CD4-positive, CD25-positive, alpha-beta regulatory T cell (primary cell): ENCODE results near the gene FBXW11. TPM values are rescaled to one million over a fixed set of nuclear protein-coding genes. Genes with fewer than 3 reads are reported as not detected.

ENCODE experiments used
- ATAC-seq, 2 donors: fragments of 150-1000 bp; cut with Tn5 transposase; one replicate each; pipeline ENCODE4 v1.10.0; 2021; ENCODE audit warnings: low read depth in 2 of 2, moderate number of reproducible peaks in 2 of 2, moderate library complexity in 1 of 2
- DNase-seq, 3 donors: peaks; one replicate each; pipeline versions ENCODE4 v3.0.0 to v3.0.0-alpha.2; 2012 to 2022; ENCODE audit warnings: mixed read lengths in 1 of 3
- H3K27ac ChIP-seq: one replicate; pipeline ENCODE4 v1.7.0; 2013; ENCODE audit warnings: mild to moderate bottlenecking, low read length; ENCODE audit not compliant: insufficient read depth, poor library complexity, severe bottlenecking
- H3K27me3 ChIP-seq: one replicate; pipeline ENCODE4 v1.7.0; 2013; ENCODE audit warnings: low read length; ENCODE audit not compliant: control insufficient read depth, insufficient read depth
- H3K36me3 ChIP-seq: one replicate; pipeline ENCODE4 v1.7.0; 2013; ENCODE audit warnings: mild to moderate bottlenecking, low read length, moderate library complexity; ENCODE audit not compliant: control insufficient read depth, insufficient read depth
- H3K4me1 ChIP-seq: 2 replicates; pipeline ENCODE4 v1.7.0; 2013; ENCODE audit warnings: mild to moderate bottlenecking, low read length; ENCODE audit not compliant: insufficient read depth, control insufficient read depth, poor library complexity, severe bottlenecking
- H3K4me3 ChIP-seq: one replicate; pipeline ENCODE4 v1.7.0; 2013; ENCODE audit warnings: low read depth, mild to moderate bottlenecking, low read length, moderate library complexity
- H3K9me3 ChIP-seq, 2 experiments: 1 replicate in 1 of 2; 2 replicates in 1 of 2; pipeline ENCODE4 v1.7.0; 2013; ENCODE audit warnings: low read length in 2 of 2, mild to moderate bottlenecking in 1 of 2, moderate library complexity in 1 of 2; ENCODE audit not compliant: control insufficient read depth in 2 of 2
- H3K27ac Mint-ChIP-seq, 3 donors: one replicate each; pipeline ENCODE4 v1.8.0; 2020 to 2022; ENCODE audit warnings: mild to moderate bottlenecking in 3 of 3, mixed read lengths in 3 of 3, moderate library complexity in 2 of 3
- H3K27me3 Mint-ChIP-seq: one replicate; pipeline ENCODE4 v1.8.0; 2022; ENCODE audit warnings: mild to moderate bottlenecking, mixed read lengths
- H3K36me3 Mint-ChIP-seq: one replicate; pipeline ENCODE4 v1.8.0; 2020; ENCODE audit warnings: mixed read lengths
- H3K4me1 Mint-ChIP-seq, 4 donors: one replicate each; pipeline ENCODE4 v1.8.0; 2020 to 2022; ENCODE audit warnings: mixed read lengths in 4 of 4, mild to moderate bottlenecking in 1 of 4
- H3K4me3 Mint-ChIP-seq, 4 donors: one replicate each; pipeline ENCODE4 v1.8.0; 2020 to 2022; ENCODE audit warnings: mild to moderate bottlenecking in 4 of 4, mixed read lengths in 4 of 4, moderate library complexity in 3 of 4
- H3K9me3 Mint-ChIP-seq, 7 donors: one replicate each; pipeline ENCODE4 v1.8.0; 2020 to 2022; ENCODE audit warnings: mixed read lengths in 7 of 7, mild to moderate bottlenecking in 3 of 7, moderate library complexity in 2 of 7
- polyA plus RNA-seq, 4 donors: library from polyadenylated mRNA; unstranded; fragments of 300-500 nt; fragmentation: Illumina TruSeq; gene quantifications; one replicate each; pipeline ENCODE4 v1.2.3, GENCODE V29; 2021
- total RNA-seq: library from RNA; stranded (reverse); gene quantifications from one replicate; pipeline ENCODE4 v1.2.3, GENCODE V29; 2022

The FBXW11 gene
- total and polyA plus RNA-seq, 5 donors from 2014 or later: 20.6 to 40.7 (median 25.8) TPM

DNA sequence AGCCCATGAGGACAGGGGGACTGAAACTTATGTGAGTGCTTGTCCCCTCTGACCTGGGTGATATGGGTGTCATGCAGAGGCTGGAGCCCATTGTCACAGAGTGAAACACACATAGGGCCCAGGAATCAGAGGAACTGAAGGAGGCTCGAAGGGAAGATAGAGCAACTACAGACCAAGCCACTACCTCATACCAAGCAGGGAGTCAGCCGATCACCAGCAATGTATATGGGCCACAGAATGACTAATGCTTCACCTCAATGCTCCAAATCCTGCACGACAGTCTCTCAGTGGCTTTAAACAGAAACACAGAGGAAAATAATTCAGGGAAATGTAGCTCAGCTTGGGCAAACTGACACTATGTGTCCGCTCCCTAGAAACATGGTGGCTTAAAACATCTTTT, 8.9 kb upstream of the FBXW11 start:
- H3K27ac ChIP-seq: no peak overlapping the region
- ATAC-seq: no peak
- no peak overlapping the region for H3K4me3 ChIP-seq
- H3K9me3 ChIP-seq: no peaks in the 10 kb centered on the region
- no peak for DNase-seq
- Mint-ChIP-seq H3K36me3 (peaks cover 3% of the 10 kb centered on the region), H3K4me3 (no peak overlapping the region), H3K27me3 (no peaks in the 10 kb centered on the region), H3K27ac (peak overlapping the region in 1 of 3 donors; percentile 2), H3K9me3 (no peaks in the 10 kb centered on the region), H3K4me1 (peaks cover 0 to under 1% (median 0%) of the 10 kb centered on the region in 4 donors)
- H3K27me3 ChIP-seq: no peaks in the 10 kb centered on the region
- no peaks in the 10 kb centered on the region for H3K4me1 ChIP-seq
- no peaks in the 10 kb centered on the region for H3K36me3 ChIP-seq

DNA sequence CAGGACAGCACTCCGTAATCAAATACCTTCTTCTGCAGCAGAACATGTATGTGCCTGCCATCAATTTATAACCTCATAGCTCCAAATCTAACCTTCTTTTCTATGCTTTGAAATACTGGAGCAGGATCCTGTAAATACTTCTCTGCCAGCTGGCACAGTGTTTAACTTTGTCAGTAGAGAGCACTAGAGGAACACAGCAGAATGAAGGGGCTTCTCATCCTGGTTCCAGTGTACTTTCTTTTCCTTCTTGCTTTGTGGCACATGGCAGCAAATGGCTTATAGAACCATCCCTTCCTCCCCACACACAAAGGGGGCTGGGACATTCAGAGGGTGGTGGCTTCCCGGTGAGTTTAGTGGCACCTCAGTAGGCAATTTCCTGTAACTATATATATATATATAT, 3.8 kb upstream of the FBXW11 start:
- no peaks in the 10 kb centered on the region for H3K27me3 ChIP-seq
- DNase-seq (no peak), ATAC-seq (no peak)
- H3K4me1 ChIP-seq: peaks cover 17% of the 10 kb centered on the region
- H3K27ac ChIP-seq: no peak overlapping the region
- H3K9me3 ChIP-seq: no peaks in the 10 kb centered on the region
- H3K4me3 Mint-ChIP-seq: peak overlapping the region in 1 of 4 donors; percentile 72
- no peak overlapping the region for H3K4me3 ChIP-seq
- no peak overlapping the region for H3K27ac Mint-ChIP-seq
- H3K36me3 Mint-ChIP-seq: peaks cover 3% of the 10 kb centered on the region
- peaks cover 5 to 35% (median 22%) of the 10 kb centered on the region in 4 donors for H3K4me1 Mint-ChIP-seq
- H3K27me3 Mint-ChIP-seq: peaks cover 4% of the 10 kb centered on the region
- no peaks in the 10 kb centered on the region for H3K36me3 ChIP-seq
- no peaks in the 10 kb centered on the region for H3K9me3 Mint-ChIP-seq

DNA sequence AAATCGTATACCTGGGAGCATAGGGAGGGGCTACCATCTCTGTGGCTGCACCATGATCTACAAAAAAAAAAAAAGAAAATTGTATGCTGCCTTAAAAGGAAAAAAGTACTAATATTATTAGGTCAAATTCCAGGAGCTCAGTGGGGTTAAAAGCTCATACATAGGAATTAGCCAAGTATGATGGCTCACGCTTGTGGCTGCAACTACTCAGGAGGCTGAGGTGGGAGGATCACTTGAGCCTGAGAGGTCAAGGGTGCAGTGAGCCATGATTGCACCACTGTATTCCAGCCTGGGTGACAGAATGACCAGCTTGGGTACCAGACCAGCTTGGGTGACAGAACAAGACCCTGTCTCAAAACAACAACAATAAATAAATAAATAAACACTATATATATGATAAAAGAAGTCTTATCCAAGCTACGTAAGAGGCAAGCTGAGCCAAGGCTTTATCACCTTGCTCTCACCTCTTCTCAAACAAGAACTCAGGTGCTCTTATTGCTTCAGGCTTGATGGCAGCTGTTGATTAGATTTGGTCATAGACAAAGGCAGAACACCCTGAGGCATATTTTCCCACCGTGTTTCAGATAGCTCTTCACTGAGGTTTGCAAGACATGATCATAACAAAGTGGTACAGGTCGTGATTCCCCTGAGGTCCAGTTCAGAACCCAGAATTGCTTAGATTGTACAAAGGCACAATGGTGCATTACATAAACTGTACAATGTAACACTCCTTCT, 3.3 kb upstream of the FBXW11 start:
- Histone ChIP-seq H3K4me3 (no peak overlapping the region), H3K27me3 (no peaks in the 10 kb centered on the region), H3K36me3 (no peaks in the 10 kb centered on the region), H3K27ac (no peak overlapping the region), H3K4me1 (peaks cover 23% of the 10 kb centered on the region), H3K9me3 (no peaks in the 10 kb centered on the region)
- Mint-ChIP-seq H3K27ac (peak overlapping the region in 1 of 3 donors; percentile 74), H3K36me3 (peaks cover 3% of the 10 kb centered on the region), H3K4me1 (peaks cover 10 to 41% (median 27%) of the 10 kb centered on the region in 4 donors), H3K27me3 (peaks cover 4% of the 10 kb centered on the region), H3K9me3 (no peaks in the 10 kb centered on the region), H3K4me3 (peak overlapping the region in 2 of 4 donors; percentile 68 to 96)
- DNase-seq: no peak
- ATAC-seq: no peak

DNA sequence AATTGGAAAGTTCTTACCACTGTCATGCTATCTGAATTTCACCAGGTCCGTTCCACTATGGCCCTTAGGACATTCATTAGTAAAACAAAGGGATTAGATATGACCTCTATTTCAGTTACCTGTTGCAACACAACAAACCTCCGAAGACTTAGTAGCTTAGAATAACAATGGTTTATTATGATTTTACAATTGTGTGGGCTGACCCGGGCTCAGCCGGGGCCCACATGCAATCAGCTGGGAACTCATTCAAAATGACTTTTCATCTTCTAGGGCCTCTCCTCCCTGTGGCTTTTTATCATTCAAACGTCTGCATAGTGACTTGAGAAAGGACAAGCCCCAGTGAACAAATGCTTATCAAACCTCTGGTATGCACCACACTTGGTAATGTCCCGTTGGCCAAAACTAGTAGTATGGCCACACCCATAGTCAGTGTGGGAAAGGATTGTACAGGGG, 2.3 kb upstream of the FBXW11 start:
- Histone ChIP-seq H3K4me3 (no peak overlapping the region), H3K4me1 (peaks cover 33% of the 10 kb centered on the region), H3K27me3 (no peaks in the 10 kb centered on the region), H3K27ac (no peak overlapping the region), H3K9me3 (no peaks in the 10 kb centered on the region), H3K36me3 (no peaks in the 10 kb centered on the region)
- Mint-ChIP-seq H3K4me1 (peaks cover 11 to 45% (median 32%) of the 10 kb centered on the region in 4 donors), H3K4me3 (peak overlapping the region in 1 of 4 donors; percentile 96), H3K27me3 (peaks cover 4% of the 10 kb centered on the region), H3K27ac (peak overlapping the region in 2 of 3 donors; percentile 42 to 99), H3K36me3 (peaks cover under 1% of the 10 kb centered on the region), H3K9me3 (no peaks in the 10 kb centered on the region)
- ATAC-seq: no peak
- no peak for DNase-seq

DNA sequence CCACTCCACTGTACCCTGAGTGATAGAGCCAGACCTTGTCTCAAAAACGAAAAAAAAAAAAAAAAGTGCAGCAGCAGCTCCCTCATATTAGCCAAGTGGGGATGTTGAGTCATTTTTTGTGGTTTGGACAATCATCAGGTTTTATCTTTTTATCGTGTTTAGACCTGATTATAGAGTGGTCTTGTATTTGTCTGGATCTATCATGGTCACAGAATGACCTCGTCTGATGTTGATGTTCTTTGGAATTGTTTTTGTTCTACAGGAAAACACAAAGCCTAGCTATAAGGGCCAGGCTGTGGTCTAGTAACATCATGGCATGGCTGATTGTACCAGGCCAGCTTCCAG, 1.6 kb upstream of the FBXW11 start:
- Mint-ChIP-seq H3K9me3 (no peaks in the 10 kb centered on the region), H3K4me3 (peak overlapping the region; percentile 95 to 100 (median 96)), H3K27ac (peak overlapping the region; percentile 21 to 99 (median 99)), H3K27me3 (peaks cover 4% of the 10 kb centered on the region), H3K4me1 (peaks cover 16 to 52% (median 38%) of the 10 kb centered on the region in 4 donors), H3K36me3 (no peaks in the 10 kb centered on the region)
- Histone ChIP-seq H3K9me3 (no peaks in the 10 kb centered on the region), H3K4me1 (peaks cover 39% of the 10 kb centered on the region), H3K4me3 (no peak overlapping the region), H3K36me3 (no peaks in the 10 kb centered on the region), H3K27me3 (no peaks in the 10 kb centered on the region), H3K27ac (no peak overlapping the region)
- DNase-seq: no peak
- ATAC-seq: no peak

DNA sequence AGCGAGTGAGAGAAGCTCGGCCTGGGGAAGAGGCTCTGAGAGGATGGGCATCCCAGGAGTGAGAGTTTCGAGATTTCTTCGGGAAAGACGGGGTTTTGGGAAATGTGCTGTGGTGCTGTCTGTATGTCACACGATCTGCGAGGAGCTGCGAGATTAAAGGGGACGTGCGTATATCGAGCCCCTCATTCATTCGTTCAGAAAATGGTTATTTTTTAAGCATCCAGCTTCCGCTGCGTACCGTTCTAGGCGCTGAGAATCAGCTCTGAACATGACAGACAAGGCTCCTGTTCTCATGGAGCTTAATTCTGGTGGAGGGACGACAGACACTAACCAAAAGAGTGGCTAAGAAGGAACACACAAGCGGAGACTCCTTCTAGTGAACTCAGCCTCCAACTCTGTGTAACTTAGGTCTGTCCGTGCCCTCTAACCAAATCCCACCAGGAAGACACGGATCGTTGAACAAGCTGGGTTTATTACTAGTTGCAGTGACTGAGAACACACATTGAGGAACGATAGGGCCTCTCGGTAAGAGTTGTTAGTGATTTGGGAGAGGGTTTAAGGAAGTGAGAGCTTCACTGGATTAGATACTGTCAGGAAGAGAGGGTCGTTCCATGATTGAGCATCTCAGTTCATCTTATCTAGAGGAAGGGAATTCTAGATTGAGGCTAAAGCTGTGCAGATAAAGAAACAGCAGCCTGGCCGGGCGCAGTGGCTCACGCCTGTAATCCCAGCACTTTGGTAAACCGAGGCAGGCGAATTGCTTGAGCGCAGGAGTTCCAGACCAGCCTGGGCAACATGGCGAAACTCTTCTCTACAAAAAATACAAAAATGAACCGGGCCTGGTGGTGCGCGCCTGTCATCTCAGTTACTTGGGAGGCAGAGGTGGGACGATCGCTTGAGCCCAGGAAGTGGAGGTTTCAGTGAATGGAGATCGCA, 1.0 kb upstream of the FBXW11 start:
- Mint-ChIP-seq H3K27ac (peak overlapping the region; percentile 97 to 99 (median 99)), H3K9me3 (no peaks in the 10 kb centered on the region), H3K4me3 (peak overlapping the region; percentile 95 to 100 (median 96)), H3K27me3 (peaks cover 4% of the 10 kb centered on the region), H3K36me3 (no peaks in the 10 kb centered on the region), H3K4me1 (peaks cover 21 to 58% (median 43%) of the 10 kb centered on the region in 4 donors)
- Histone ChIP-seq H3K27me3 (no peaks in the 10 kb centered on the region), H3K27ac (peak overlapping the region; percentile 95), H3K36me3 (no peaks in the 10 kb centered on the region), H3K4me1 (peaks cover 46% of the 10 kb centered on the region), H3K4me3 (peak overlapping the region; percentile 98), H3K9me3 (no peaks in the 10 kb centered on the region)
- DNase-seq: peak in 1 of 3 donors; percentile 62
- no peak for ATAC-seq

DNA sequence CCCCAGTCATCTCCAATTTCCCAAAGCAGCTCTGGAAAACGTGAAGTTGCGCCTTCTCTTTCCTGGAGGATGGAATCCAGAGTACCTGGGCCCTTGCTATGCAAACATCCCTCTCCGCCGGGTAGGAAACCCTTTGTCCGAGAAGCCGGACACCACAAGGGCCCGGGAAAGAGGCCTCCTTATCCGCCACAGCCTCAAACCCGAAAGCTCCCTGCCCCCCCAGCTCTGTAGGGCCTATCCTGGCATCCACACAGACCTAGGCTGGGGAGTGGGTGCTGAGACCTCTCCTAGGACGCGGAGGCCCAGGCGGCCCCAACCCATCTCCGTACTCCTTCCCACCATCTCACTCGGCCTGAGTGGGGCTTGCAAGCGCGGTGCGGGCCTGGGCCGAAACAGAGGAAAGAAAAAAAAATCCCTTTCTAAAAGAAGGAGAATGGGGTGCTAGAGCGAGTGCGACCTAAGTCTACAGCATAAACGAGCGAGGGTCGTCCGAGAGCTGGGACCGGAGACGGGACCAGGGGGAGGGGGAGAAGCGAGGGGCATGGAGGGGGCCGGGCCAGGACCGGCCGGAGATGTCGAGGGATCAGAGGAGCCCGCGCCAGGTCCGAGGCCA, 624 bp downstream of the FBXW11 start:
- DNase-seq (peak in 2 of 3 donors; percentile 17 to 27), ATAC-seq (no peak)
- no peaks in the 10 kb centered on the region for H3K9me3 Mint-ChIP-seq
- H3K27me3 Mint-ChIP-seq: peaks cover 4% of the 10 kb centered on the region
- peaks cover 50% of the 10 kb centered on the region for H3K4me1 ChIP-seq
- H3K27ac Mint-ChIP-seq: peak overlapping the region; percentile 52 to 99 (median 96)
- peaks cover 30 to 74% (median 58%) of the 10 kb centered on the region in 4 donors for H3K4me1 Mint-ChIP-seq
- no peaks in the 10 kb centered on the region for H3K9me3 ChIP-seq
- peak overlapping the region; percentile 89 for H3K4me3 ChIP-seq
- H3K27ac ChIP-seq: peak overlapping the region; percentile 95
- no peaks in the 10 kb centered on the region for H3K27me3 ChIP-seq
- H3K36me3 Mint-ChIP-seq: no peaks in the 10 kb centered on the region
- H3K4me3 Mint-ChIP-seq: peak overlapping the region; percentile 95 to 97 (median 96)
- H3K36me3 ChIP-seq: no peaks in the 10 kb centered on the region
